ACC112 (cell line): ENCODE data around the gene GPR65.

Experiments
- H2AFZ ChIP-seq: fragments of 200-600 bp; sonication (generic); one replicate; pipeline ENCODE4 v1.6.0; 2017; ENCODE audit warnings: antibody characterized with exemption, low read length; ENCODE audit not compliant: unreplicated experiment
- H3K27ac ChIP-seq: fragments of 200-600 bp; sonication (generic); 2 replicates; pipeline ENCODE4 v1.5.1; 2014; ENCODE audit warnings: low read depth, mild to moderate bottlenecking, antibody characterized with exemption, low read length, moderate library complexity
- H3K27me3 ChIP-seq: fragments of 200-600 bp; sonication (generic); 2 replicates; pipeline ENCODE4 v1.6.1; 2014; ENCODE audit warnings: mild to moderate bottlenecking, antibody characterized with exemption, low read length, moderate library complexity, mixed read lengths; ENCODE audit not compliant: insufficient read depth
- H3K36me3 ChIP-seq: fragments of 200-600 bp; sonication (generic); 2 replicates; pipeline ENCODE4 v1.6.1; 2016; ENCODE audit warnings: mild to moderate bottlenecking, antibody characterized with exemption, low read length, moderate library complexity, mixed read lengths; ENCODE audit not compliant: insufficient read depth
- H3K4me1 ChIP-seq: fragments of 200-600 bp; sonication (generic); one replicate; pipeline ENCODE4 v1.6.1; 2016; ENCODE audit warnings: low read length, mixed read lengths; ENCODE audit not compliant: insufficient read depth, unreplicated experiment, control insufficient read depth
- H3K4me3 ChIP-seq: fragments of 200-600 bp; sonication (generic); 2 replicates; pipeline ENCODE4 v1.5.1; 2014; ENCODE audit warnings: mild to moderate bottlenecking, low read depth, low read length
- H3K79me2 ChIP-seq: fragments of 200-600 bp; sonication (generic); one replicate; pipeline ENCODE4 v1.6.0; 2016; ENCODE audit warnings: low read length; ENCODE audit not compliant: control insufficient read depth, unreplicated experiment, insufficient read depth

The GPR65 gene

GRCh38 chr14:88063811-88064210 is 58.9 kb downstream of the GPR65 start:
- Histone ChIP-seq H3K4me1 (no peaks in the 10 kb centered on the region), H3K36me3 (no peaks in the 10 kb centered on the region), H3K27ac (no peak overlapping the region), H2AFZ (no peak overlapping the region), H3K4me3 (no peak overlapping the region), H3K27me3 (no peaks in the 10 kb centered on the region), H3K79me2 (no peaks in the 10 kb centered on the region)
